IMR-90 (cell line): ENCODE data around the gene GNG7. TPM values are rescaled to one million over a fixed set of nuclear protein-coding genes. Genes with fewer than 3 reads are reported as not detected.

Source experiments
- ATAC-seq: fragments of 200-7000 bp; cut with Tn5 transposase; 2 replicates; pipeline ENCODE4 v1.9.1; 2020; ENCODE audit warnings: low read depth, mild to moderate bottlenecking, moderate library complexity
- BruUV-seq: library from RNA; stranded (reverse); fragments of 400-500 nt; replicated peaks from 2 replicates; lab custom pipeline; 2021; lab: Mats Ljungman, UMichigan
- CTCF ChIA-PET: fragments of 300-600 bp; formaldehyde crosslinking; extraction: SDS; loops from one replicate; lab custom pipeline; 2021; ENCODE audit warnings: antibody characterized with exemption; lab: Yijun Ruan, JAX
- POLR2A ChIA-PET: fragments of 300-600 bp; sonication (Branson Sonifier 250); formaldehyde crosslinking; loops from one replicate; lab custom pipeline; 2022; ENCODE audit warnings: antibody characterized with exemption; ENCODE audit not compliant: unreplicated experiment; lab: Charles Lee
- DNase-seq: peaks from one replicate; pipeline ENCODE4 v3.0.0; 2013
- H2AFZ ChIP-seq: replicated peaks from 2 replicates; pipeline ENCODE3; 2013; ENCODE audit warnings: low read length, mild to moderate bottlenecking; ENCODE audit not compliant: poor library complexity
- H2AK5ac ChIP-seq: 2 replicates; pipeline ENCODE4 v1.6.1; 2013; ENCODE audit warnings: low read depth, low read length, inconsistent platforms
- H2AK9ac ChIP-seq: replicated peaks from 2 replicates; pipeline ENCODE3; 2013; ENCODE audit warnings: mild to moderate bottlenecking, low read depth, low read length, moderate library complexity; ENCODE audit not compliant: poor library complexity
- H2BK120ac ChIP-seq: 2 replicates; pipeline ENCODE4 v1.6.1; 2013; ENCODE audit warnings: low read depth, low read length, inconsistent platforms
- H2BK15ac ChIP-seq: 3 replicates; pipeline ENCODE4 v1.6.1; 2013; ENCODE audit warnings: low read depth, low read length, inconsistent platforms
- H2BK20ac ChIP-seq: 2 replicates; pipeline ENCODE4 v1.6.1; 2013; ENCODE audit warnings: low read depth, mild to moderate bottlenecking, inconsistent platforms, low read length, moderate library complexity
- H2BK5ac ChIP-seq: 2 replicates; pipeline ENCODE4 v1.6.1; 2013; ENCODE audit warnings: mild to moderate bottlenecking, low read depth, low read length, inconsistent platforms; ENCODE audit not compliant: poor library complexity, severe bottlenecking
- H3K14ac ChIP-seq: replicated peaks from 2 replicates; pipeline ENCODE4 v1.6.1; 2013; ENCODE audit warnings: low read depth, low read length, inconsistent platforms
- H3K18ac ChIP-seq: 2 replicates; pipeline ENCODE4 v1.6.1; 2013; ENCODE audit warnings: low read depth, low read length, control low read depth
- H3K23ac ChIP-seq: 2 replicates; pipeline ENCODE4 v1.6.1; 2013; ENCODE audit warnings: low read depth, low read length, inconsistent platforms
- H3K27ac ChIP-seq: 2 replicates; pipeline ENCODE4 v1.5.1; 2013; ENCODE audit warnings: mild to moderate bottlenecking, control low read depth, low read length; ENCODE audit not compliant: insufficient read depth
- H3K27me3 ChIP-seq: 2 replicates; pipeline ENCODE4 v1.6.1; 2013; ENCODE audit warnings: low read length; ENCODE audit not compliant: control insufficient read depth, insufficient read depth
- H3K36me3 ChIP-seq: 2 replicates; pipeline ENCODE4 v1.6.1; 2013; ENCODE audit warnings: low read length, mixed read lengths; ENCODE audit not compliant: control insufficient read depth, insufficient read depth
- H3K4ac ChIP-seq: 2 replicates; pipeline ENCODE4 v1.6.1; 2013; ENCODE audit warnings: low read depth, low read length, inconsistent platforms
- H3K4me1 ChIP-seq: 2 replicates; pipeline ENCODE4 v1.6.1; 2013; ENCODE audit warnings: low read length, mixed read lengths; ENCODE audit not compliant: control insufficient read depth, insufficient read depth
- H3K4me2 ChIP-seq: 2 replicates; pipeline ENCODE4 v1.6.1; 2013; ENCODE audit warnings: low read depth, mild to moderate bottlenecking, control low read depth, low read length, moderate library complexity
- H3K4me3 ChIP-seq: 2 replicates; pipeline ENCODE4 v1.5.1; 2013; ENCODE audit warnings: low read depth, mild to moderate bottlenecking, control low read depth, low read length, moderate library complexity; ENCODE audit not compliant: insufficient read depth
- H3K56ac ChIP-seq: 2 replicates; pipeline ENCODE4 v1.6.1; 2013; ENCODE audit warnings: low read length, inconsistent platforms; ENCODE audit not compliant: insufficient read depth; ENCODE audit errors: extremely low read depth
- H3K79me1 ChIP-seq, 2 experiments: 2 replicates each; pipeline ENCODE4 v1.6.1; 2013; ENCODE audit warnings: low read length in 2 of 2, inconsistent platforms in 1 of 2, low read depth in 1 of 2
- H3K9ac ChIP-seq: 2 replicates; pipeline ENCODE4 v1.6.1; 2013; ENCODE audit warnings: low read depth, low read length, control low read depth
- H3K9me1 ChIP-seq: 2 replicates; pipeline ENCODE4 v1.6.1; 2013; ENCODE audit warnings: low read length, inconsistent platforms; ENCODE audit not compliant: insufficient read depth
- H3K9me3 ChIP-seq: 2 replicates; pipeline ENCODE4 v1.6.1; 2013; ENCODE audit warnings: low read length; ENCODE audit not compliant: control insufficient read depth, insufficient read depth
- H4K20me1 ChIP-seq: 2 replicates; pipeline ENCODE4 v1.6.1; 2013; ENCODE audit warnings: low read length, inconsistent platforms; ENCODE audit not compliant: insufficient read depth
- H4K5ac ChIP-seq: 2 replicates; pipeline ENCODE4 v1.6.1; 2013; ENCODE audit warnings: mild to moderate bottlenecking, low read depth, low read length, control low read depth
- H4K8ac ChIP-seq, 2 experiments: 2 replicates each; pipeline ENCODE4 v1.6.1; 2013; ENCODE audit warnings: low read depth in 2 of 2, low read length in 2 of 2, control low read depth in 1 of 2, inconsistent platforms in 1 of 2
- H4K91ac ChIP-seq: 2 replicates; pipeline ENCODE4 v1.6.1; 2013; ENCODE audit warnings: low read depth, low read length, inconsistent platforms; ENCODE audit not compliant: insufficient read depth
- RCOR1 ChIP-seq: IDR thresholded peaks from 2 replicates; pipeline ENCODE4 v1.6.1; 2012; ENCODE audit warnings: mild to moderate bottlenecking, low read length, improper control_type of control experiment; ENCODE audit not compliant: insufficient replicate concordance
- WGBS, 2 experiments: methylation state at CpG; one replicate each; pipeline versions ENCODE4 v1.1.5 to v1.1.7; 2013; ENCODE audit warnings: missing lambda C conversion rate in 2 of 2; ENCODE audit not compliant: insufficient read length in 1 of 2; ENCODE audit errors: extremely low coverage in 2 of 2; 5-methylcytosine and 5-hydroxymethylcytosine counted together
- dilution Hi-C: fragments of 300-500 bp; cut with HindIII; formaldehyde crosslinking; loops from one replicate; pipeline ENCODE4 v1.14.3; 2018; ENCODE audit warnings: low sequenced_read_pairs; ENCODE audit not compliant: unreplicated experiment
- in situ Hi-C: fragments of 300-500 bp; cut with MboI; formaldehyde crosslinking; loops from 3 replicates; pipeline ENCODE4 v1.14.3; 2019; ENCODE audit warnings: low sequenced_read_pairs, inconsistent platforms, mixed read lengths
- intact Hi-C: fragments of 100-400 bp; cut with micrococcal nuclease; formaldehyde crosslinking; loops from 2 replicates; pipeline ENCODE4 v1.10.0; 2022
- polyA plus RNA-seq, 3 experiments: library from polyadenylated mRNA; depleted of rRNA; stranded (reverse); fragments of >200 nt; gene quantifications; 2 replicates each; pipeline ENCODE4 v1.2.3, GENCODE V29; 2012; ENCODE audit warnings: low replicate concordance in 1 of 3
- total RNA-seq: library from RNA; depleted of rRNA; stranded (reverse); fragments of >200 nt; gene quantifications from 2 replicates; pipeline ENCODE4 v1.2.3, GENCODE V29; 2012

The GNG7 gene
- total and polyA plus RNA-seq, 2 of the 4 experiments (the other 2 are of a cell fraction) = under 0.01 to 0.21 TPM

- intact Hi-C loops = no loop called here
- no peaks in the 10 kb centered on the region for H3K9me1 ChIP-seq
- no peak overlapping the region; the same call in 2 of the 3 replicates for H2BK15ac ChIP-seq
- H2BK5ac ChIP-seq = no peak overlapping the region
- POLR2A ChIA-PET = no interaction called here
- no peaks in the 10 kb centered on the region for H4K20me1 ChIP-seq
- no peak overlapping the region for H2BK120ac ChIP-seq
- H3K18ac ChIP-seq = no peak overlapping the region
- H4K91ac ChIP-seq = no peak overlapping the region
- WGBS, 2 experiments = 89% methylated on average over 7 of the region's 18 CpGs; no CpG with 5 or more reads in 1 of the 2 experiments
- no peak overlapping the region for H2BK20ac ChIP-seq
- no peaks in the 10 kb centered on the region for H3K79me1 ChIP-seq
- H2AK9ac ChIP-seq = no peak overlapping the region
- no peak overlapping the region for H4K8ac ChIP-seq
- H3K27me3 ChIP-seq = no peaks in the 10 kb centered on the region
- H3K9ac ChIP-seq = no peak overlapping the region
- H3K4ac ChIP-seq = no peak overlapping the region
- no TSS peak for BruUV-seq
- no peak for DNase-seq
- no peak overlapping the region for H3K14ac ChIP-seq
- H3K4me2 ChIP-seq = no peak overlapping the region
- H3K4me3 ChIP-seq = no peak overlapping the region
- no peak overlapping the region for H3K23ac ChIP-seq
- no peak overlapping the region for H3K56ac ChIP-seq
- 0 out of 2 replicates have a peak overlapping the region, but pooled peaks have one; percentile 0 for H2AK5ac ChIP-seq
- H4K5ac ChIP-seq = no peak overlapping the region
- H3K4me1 ChIP-seq = no peaks in the 10 kb centered on the region
- CTCF ChIA-PET = no interaction called here
- dilution Hi-C loops = no loop called here
- no peak overlapping the region for H3K27ac ChIP-seq
- no peaks in the 10 kb centered on the region for H3K36me3 ChIP-seq
- ATAC-seq = no peak
- no peak for TF ChIP-seq RCOR1
- H2AFZ ChIP-seq = no peak overlapping the region
- H3K9me3 ChIP-seq = no peaks in the 10 kb centered on the region
- in situ Hi-C loops = no loop called here
These were observed 185.8 kb downstream of the GNG7 start for GRCh38 chr19:2516727-2517126.
